ENCODE results near the gene EIF4H.

- TF ChIP-seq CTCF (IDR thresholded peaks at IDR 0.05) (no peak), REST (IDR thresholded peaks at IDR 0.05; ENCODE audit: insufficient read depth in 1 of 2, low read depth in 2 of 2, low read length in 1 of 2) (no peak), POLR2AphosphoS5 (IDR thresholded peaks at IDR 0.05; ENCODE audit: low read depth, low read length) (no peak), TCF7L2 (IDR thresholded peaks at IDR 0.05; ENCODE audit: low read depth, low read length) (no peak)
Observed at GRCh38 chr7:74219416-74219815, 45.3 kb downstream of the EIF4H start.

Measured in Panc1 (cell line).